Natural killer cell (primary cell): ENCODE results near the gene TMEM233. TPM values are rescaled to one million over a fixed set of nuclear protein-coding genes. Genes with fewer than 3 reads are reported as not detected.
"Not testable (repeated sequence)": the region's sequence is repeated elsewhere in the genome, so short reads cannot be mapped to it uniquely, and the experiment has no call there.

Experiments
- ATAC-seq, 3 donors: fragments of 150-1000 bp in 2 of 3; fragments of 200-7000 bp in 1 of 3; cut with Tn5 transposase; 1 replicate in 1 of 3; 2 replicates in 2 of 3; pipeline ENCODE4 v1.10.0; 2021; ENCODE audit warnings: mild to moderate bottlenecking in 2 of 3, moderate library complexity in 2 of 3
- DNase-seq, 2 donors: peaks; one replicate each; pipeline versions ENCODE4 v3.0.0 to v3.0.0-alpha.2; 2013 to 2021; ENCODE audit warnings: mixed read lengths in 1 of 2
- H3K27ac ChIP-seq: one replicate; pipeline ENCODE4 v1.5.1; 2013; ENCODE audit warnings: mild to moderate bottlenecking, low read length
- H3K27me3 ChIP-seq: one replicate; pipeline ENCODE4 v1.6.1; 2013; ENCODE audit warnings: low read length; ENCODE audit not compliant: control insufficient read depth, insufficient read depth
- H3K36me3 ChIP-seq: one replicate; pipeline ENCODE4 v1.6.1; 2013; ENCODE audit warnings: low read length; ENCODE audit not compliant: control insufficient read depth, insufficient read depth
- H3K4me1 ChIP-seq: one replicate; pipeline ENCODE4 v1.6.1; 2013; ENCODE audit warnings: low read length; ENCODE audit not compliant: control insufficient read depth, insufficient read depth
- H3K4me3 ChIP-seq: one replicate; pipeline ENCODE4 v1.5.1; 2013; ENCODE audit warnings: low read length
- H3K9me3 ChIP-seq: one replicate; pipeline ENCODE4 v1.6.1; 2013; ENCODE audit warnings: low read length; ENCODE audit not compliant: control insufficient read depth, insufficient read depth
- H3K27ac Mint-ChIP-seq, 2 donors: one replicate each; pipeline ENCODE4 v1.8.0; 2022; ENCODE audit warnings: mild to moderate bottlenecking in 2 of 2, mixed read lengths in 2 of 2, moderate library complexity in 1 of 2
- H3K27me3 Mint-ChIP-seq, 2 donors: one replicate each; pipeline ENCODE4 v1.8.0; 2022; ENCODE audit warnings: low read depth in 2 of 2, mixed read lengths in 2 of 2
- H3K36me3 Mint-ChIP-seq: one replicate; pipeline ENCODE4 v1.8.0; 2022; ENCODE audit warnings: mixed read lengths
- H3K4me1 Mint-ChIP-seq, 2 donors: one replicate each; pipeline ENCODE4 v1.8.0; 2022; ENCODE audit warnings: mixed read lengths in 2 of 2
- H3K4me3 Mint-ChIP-seq: one replicate; pipeline ENCODE4 v1.8.0; 2022; ENCODE audit warnings: mild to moderate bottlenecking, moderate library complexity, mixed read lengths
- H3K9me3 Mint-ChIP-seq, 2 donors: one replicate each; pipeline ENCODE4 v1.8.0; 2022; ENCODE audit warnings: mixed read lengths in 2 of 2
- WGBS: methylation state at CpG from one replicate; pipeline ENCODE4 v1.1.7; 2013; ENCODE audit warnings: missing lambda C conversion rate; ENCODE audit not compliant: insufficient coverage; 5-methylcytosine and 5-hydroxymethylcytosine counted together
- intact Hi-C: fragments of 100-400 bp; cut with micrococcal nuclease; formaldehyde crosslinking; loops from one replicate; pipeline ENCODE4 v1.14.2; 2022
- total RNA-seq, 4 donors: library from RNA; stranded (reverse); fragments of 120-200 nt in 1 of 4; gene quantifications; one replicate each; pipeline versions ENCODE4 v1.2.3 to v1.2.4, GENCODE V29; 2013 to 2022
- TF ChIP-seq, protein P1 (sequence below): fragments of 200-600 bp; IDR thresholded peaks from one replicate; pipeline ENCODE4 v1.8.0; 2022; ENCODE audit warnings: antibody characterized with exemption

TMEM233 gene
- total RNA-seq, 3 donors from 2014 or later (not counting 1 experiment from before 2014, with no cell fraction given), result not detected

DNA sequence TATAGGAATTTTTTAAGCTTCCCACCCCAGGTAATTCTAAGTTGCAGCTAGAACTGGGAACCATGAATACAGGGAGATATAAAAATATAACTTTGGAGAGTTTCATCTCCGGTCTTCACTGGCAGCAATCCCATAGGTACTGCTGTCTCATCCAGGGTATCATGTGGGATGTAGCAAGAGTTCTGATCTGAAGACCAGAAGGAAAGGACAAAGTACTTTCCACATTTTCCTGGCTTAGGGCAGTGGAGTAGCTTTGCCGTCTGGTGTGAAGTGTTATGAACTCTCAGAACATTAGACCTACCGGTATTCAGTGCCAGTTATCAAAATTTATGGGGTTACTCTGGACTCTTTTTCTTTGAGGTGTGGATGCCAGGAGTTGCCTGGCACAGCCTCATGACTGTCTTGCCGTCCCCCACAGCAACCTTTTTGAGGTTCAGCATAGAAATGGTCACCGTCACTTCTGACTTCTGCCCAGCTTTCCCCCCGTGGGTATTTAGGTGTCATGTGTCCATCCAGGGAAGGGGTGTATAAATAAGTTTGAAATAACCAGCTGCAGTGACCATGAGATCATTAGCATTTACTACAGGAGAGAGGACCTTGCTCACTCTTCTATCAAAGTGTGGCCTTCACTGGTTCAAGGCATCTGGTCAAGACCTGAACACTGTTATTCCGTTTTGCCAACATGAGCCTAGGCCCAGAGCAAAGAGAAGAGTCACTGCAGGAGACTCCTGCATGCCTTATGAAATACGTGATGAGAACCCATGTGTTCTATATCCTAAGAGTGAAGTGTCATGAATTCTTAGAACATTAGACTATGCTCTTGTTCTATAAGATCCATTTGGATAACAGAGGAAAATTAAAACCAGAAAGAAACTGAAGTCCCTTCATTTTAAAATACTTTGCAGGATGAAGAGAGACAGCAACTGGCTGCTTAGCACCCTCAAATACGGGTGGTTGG is 22.2 kb downstream of the TMEM233 start:
- H3K27me3 Mint-ChIP-seq, result peaks cover 21% of the 10 kb centered on the region in 2 donors
- Histone ChIP-seq H3K27ac (no peak overlapping the region), H3K4me1 (no peaks in the 10 kb centered on the region), H3K36me3 (no peaks in the 10 kb centered on the region), H3K9me3 (no peaks in the 10 kb centered on the region), H3K4me3 (no peak overlapping the region), H3K27me3 (peaks cover 2% of the 10 kb centered on the region)
- no peak overlapping the region for H3K4me3 Mint-ChIP-seq
- no peaks in the 10 kb centered on the region for H3K36me3 Mint-ChIP-seq
- WGBS, result 82% methylated on average over 8 of the region's 9 CpGs
- intact Hi-C loops, result no loop called here
- no peak for DNase-seq
- H3K4me1 Mint-ChIP-seq, result no peaks in the 10 kb centered on the region
- H3K9me3 Mint-ChIP-seq, result no peaks in the 10 kb centered on the region
- H3K27ac Mint-ChIP-seq, result no peak overlapping the region
- TF ChIP-seq, protein P1, sequence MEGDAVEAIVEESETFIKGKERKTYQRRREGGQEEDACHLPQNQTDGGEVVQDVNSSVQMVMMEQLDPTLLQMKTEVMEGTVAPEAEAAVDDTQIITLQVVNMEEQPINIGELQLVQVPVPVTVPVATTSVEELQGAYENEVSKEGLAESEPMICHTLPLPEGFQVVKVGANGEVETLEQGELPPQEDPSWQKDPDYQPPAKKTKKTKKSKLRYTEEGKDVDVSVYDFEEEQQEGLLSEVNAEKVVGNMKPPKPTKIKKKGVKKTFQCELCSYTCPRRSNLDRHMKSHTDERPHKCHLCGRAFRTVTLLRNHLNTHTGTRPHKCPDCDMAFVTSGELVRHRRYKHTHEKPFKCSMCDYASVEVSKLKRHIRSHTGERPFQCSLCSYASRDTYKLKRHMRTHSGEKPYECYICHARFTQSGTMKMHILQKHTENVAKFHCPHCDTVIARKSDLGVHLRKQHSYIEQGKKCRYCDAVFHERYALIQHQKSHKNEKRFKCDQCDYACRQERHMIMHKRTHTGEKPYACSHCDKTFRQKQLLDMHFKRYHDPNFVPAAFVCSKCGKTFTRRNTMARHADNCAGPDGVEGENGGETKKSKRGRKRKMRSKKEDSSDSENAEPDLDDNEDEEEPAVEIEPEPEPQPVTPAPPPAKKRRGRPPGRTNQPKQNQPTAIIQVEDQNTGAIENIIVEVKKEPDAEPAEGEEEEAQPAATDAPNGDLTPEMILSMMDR, result no peak
- ATAC-seq, result no peak

DNA sequence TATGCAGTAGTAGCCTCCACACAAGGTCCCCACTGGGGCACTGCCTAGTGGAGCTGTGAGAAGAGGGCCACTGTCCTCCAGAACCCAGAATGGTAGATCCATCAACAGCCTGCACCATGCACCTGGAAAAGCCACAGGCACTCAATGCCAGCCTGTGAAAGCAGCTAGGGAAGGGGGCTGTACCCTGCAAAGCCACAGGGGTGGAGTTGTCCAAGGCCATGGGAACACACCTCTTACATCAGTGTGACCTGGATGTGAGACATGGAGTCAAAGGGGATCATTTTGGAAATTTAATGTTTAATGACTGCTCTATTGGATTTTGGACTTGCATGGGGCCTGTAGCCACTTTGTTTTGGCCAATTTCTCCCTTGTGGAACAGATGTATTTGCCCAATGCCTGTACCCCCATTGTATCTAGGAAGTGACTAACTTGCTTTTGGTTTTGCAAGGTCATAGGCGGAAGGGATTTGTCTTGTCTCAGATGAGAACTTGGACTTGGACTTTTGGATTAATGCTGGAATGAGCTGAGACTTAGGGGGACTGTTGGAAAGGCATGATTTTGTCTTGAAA is 24.8 kb downstream of the TMEM233 start:
- H3K4me1 Mint-ChIP-seq, result not testable (repeated sequence)
- H3K27me3 Mint-ChIP-seq, result peaks cover 23 to 41% of the 10 kb centered on the region in 2 donors

DNA sequence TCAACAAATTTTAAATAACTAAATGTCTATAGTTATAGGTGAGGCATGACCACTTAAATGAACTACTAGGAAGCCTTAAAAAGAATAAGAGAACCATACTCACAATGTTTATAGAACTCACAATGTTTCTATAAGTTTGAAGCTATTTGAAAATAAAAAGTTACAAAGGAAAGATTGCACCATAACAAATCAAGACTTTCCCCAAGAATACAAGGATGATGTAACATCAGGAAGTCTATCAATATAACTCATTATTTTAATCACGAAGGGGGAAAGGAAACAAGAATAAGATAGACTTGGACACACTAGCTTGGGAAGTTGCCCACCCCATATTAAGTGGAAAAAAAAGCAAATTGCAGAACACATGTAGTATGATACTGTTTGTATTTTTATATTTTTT is 26.9 kb downstream of the TMEM233 start:
- WGBS, result 20% methylated on average over 1 of the region's 1 CpG
- H3K4me1 ChIP-seq, result no peaks in the 10 kb centered on the region
- H3K9me3 Mint-ChIP-seq, result no peaks in the 10 kb centered on the region
- TF ChIP-seq, protein P1, result no peak
- no peak overlapping the region for H3K27ac Mint-ChIP-seq
- H3K4me1 Mint-ChIP-seq, result no peaks in the 10 kb centered on the region
- no peaks in the 10 kb centered on the region for H3K36me3 ChIP-seq
- no peaks in the 10 kb centered on the region for H3K9me3 ChIP-seq
- DNase-seq (no peak), ATAC-seq (no peak)
- H3K4me3 Mint-ChIP-seq, result no peak overlapping the region
- H3K27ac ChIP-seq, result no peak overlapping the region
- no peaks in the 10 kb centered on the region for H3K36me3 Mint-ChIP-seq
- H3K27me3 ChIP-seq, result no peaks in the 10 kb centered on the region
- peaks cover 15 to 41% of the 10 kb centered on the region in 2 donors for H3K27me3 Mint-ChIP-seq
- intact Hi-C loops, result no loop called here
- H3K4me3 ChIP-seq, result no peak overlapping the region

More for the DNA sequence above, 24.8 kb downstream of the TMEM233 start:
- H3K36me3 ChIP-seq, H3K4me1 ChIP-seq, ATAC-seq, H3K36me3 Mint-ChIP-seq, H3K27ac Mint-ChIP-seq, H3K27ac ChIP-seq, H3K9me3 Mint-ChIP-seq, DNase-seq, H3K4me3 ChIP-seq, intact Hi-C loops, H3K4me3 Mint-ChIP-seq, H3K27me3 ChIP-seq, H3K9me3 ChIP-seq: not testable (repeated sequence)
- 96% methylated on average over 1 of the region's 1 CpG for WGBS

DNA sequence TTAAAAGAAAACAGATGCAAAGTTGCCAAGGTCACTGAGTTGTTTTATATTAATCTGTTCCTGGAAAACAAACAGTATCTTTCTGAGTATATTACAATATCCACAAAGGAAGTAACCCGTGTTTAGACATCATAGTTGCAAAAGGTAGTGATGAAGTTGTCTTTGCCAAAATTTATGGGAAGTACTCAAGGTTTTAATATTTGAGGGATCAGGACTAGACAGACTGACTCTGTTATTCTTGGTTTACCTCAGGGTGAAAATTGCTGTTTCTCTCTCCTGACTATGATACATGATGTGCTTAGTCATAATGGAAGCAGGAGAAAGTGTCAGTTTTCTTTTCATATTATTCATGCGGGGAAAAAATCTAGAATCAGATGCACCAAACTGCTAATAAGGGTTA is 28.3 kb downstream of the TMEM233 start:
- H3K4me1 Mint-ChIP-seq, result no peaks in the 10 kb centered on the region
- TF ChIP-seq, protein P1, result no peak
- no peak overlapping the region for H3K27ac Mint-ChIP-seq
- H3K27me3 Mint-ChIP-seq, result peaks cover 18 to 50% of the 10 kb centered on the region in 2 donors
- intact Hi-C loops, result no loop called here
- no CpG with 5 or more reads among the region's 2 CpGs for WGBS
- no peaks in the 10 kb centered on the region for H3K36me3 Mint-ChIP-seq
- no peaks in the 10 kb centered on the region for H3K9me3 ChIP-seq
- H3K4me3 ChIP-seq, result no peak overlapping the region
- ATAC-seq, result no peak
- H3K27me3 ChIP-seq, result no peaks in the 10 kb centered on the region
- no peaks in the 10 kb centered on the region for H3K4me1 ChIP-seq
- no peak overlapping the region for H3K4me3 Mint-ChIP-seq
- no peak for DNase-seq
- no peaks in the 10 kb centered on the region for H3K36me3 ChIP-seq
- H3K27ac ChIP-seq, result no peak overlapping the region
- no peaks in the 10 kb centered on the region for H3K9me3 Mint-ChIP-seq
